GM19025 (cell line): Measurements from ENCODE around the gene PLA2G4A.
A peak's percentile ranks its signal among the peaks of the same experiment; 100 is the strongest.

Experiments used
- ATAC-seq: cut with Tn5 transposase; IDR thresholded peaks from one replicate; pipeline ENCODE4 v1.9.1; 2021; ENCODE audit warnings: mild to moderate bottlenecking, low read depth, moderate library complexity; ENCODE audit not compliant: unreplicated experiment

PLA2G4A gene

DNA sequence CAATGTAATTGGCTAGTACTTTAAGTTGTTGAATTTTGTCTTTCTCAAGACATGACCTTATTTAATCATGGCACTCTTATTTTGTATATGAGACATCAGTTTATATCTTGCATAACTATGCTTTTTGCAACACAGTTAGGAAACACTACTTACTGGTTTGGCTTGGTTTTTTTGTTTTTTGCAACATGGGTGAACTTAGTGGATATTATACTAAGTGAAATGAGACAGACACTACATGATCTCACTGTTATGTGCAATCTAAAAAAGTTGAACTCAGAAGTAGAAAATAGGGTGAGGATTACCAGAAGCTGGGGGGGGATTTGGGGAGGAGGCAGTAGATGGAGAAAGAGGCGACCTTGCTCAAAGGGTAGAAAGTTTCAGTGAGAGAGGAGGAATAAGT lies 132.1 kb downstream of the PLA2G4A start:
- ATAC-seq: no peak

DNA sequence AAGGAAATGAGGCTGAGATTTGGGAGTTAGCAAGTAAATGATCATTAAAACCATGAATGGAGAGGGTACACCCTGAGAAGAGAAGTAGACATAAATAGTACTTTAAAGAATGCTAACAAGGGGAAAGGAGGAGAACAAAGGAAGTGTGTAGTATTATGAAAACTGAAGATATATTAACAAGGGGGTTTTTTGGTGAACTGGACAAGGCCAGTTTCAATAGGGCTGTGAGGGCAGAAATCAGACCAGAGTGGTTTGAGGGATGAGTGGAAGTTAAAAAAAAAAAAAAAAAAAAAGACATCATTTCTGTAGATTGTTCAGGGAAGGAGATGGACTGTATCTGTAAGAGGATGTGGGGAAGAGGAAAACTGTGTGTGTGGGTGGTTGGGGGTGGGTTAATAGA lies 137.1 kb downstream of the PLA2G4A start:
- ATAC-seq: no peak

DNA sequence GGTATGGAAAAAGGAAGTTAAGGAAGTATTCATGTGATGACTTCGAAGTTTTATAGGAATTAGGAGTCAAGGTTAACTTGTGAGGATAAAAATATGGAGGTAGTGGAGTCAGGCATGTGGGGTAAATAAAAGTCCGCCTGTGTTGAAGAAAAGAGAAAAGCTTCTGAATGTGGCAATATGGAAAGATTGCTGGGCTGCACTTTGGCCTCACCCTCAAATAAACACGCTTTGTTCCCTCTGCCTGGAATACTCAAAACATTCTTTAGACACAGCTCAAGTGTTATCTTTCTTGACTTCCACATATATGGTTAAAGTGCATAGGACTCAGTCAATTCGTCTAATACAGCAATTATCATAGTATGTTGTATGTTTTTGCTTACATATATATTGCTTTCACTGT lies 137.7 kb downstream of the PLA2G4A start:
- no peak for ATAC-seq

DNA sequence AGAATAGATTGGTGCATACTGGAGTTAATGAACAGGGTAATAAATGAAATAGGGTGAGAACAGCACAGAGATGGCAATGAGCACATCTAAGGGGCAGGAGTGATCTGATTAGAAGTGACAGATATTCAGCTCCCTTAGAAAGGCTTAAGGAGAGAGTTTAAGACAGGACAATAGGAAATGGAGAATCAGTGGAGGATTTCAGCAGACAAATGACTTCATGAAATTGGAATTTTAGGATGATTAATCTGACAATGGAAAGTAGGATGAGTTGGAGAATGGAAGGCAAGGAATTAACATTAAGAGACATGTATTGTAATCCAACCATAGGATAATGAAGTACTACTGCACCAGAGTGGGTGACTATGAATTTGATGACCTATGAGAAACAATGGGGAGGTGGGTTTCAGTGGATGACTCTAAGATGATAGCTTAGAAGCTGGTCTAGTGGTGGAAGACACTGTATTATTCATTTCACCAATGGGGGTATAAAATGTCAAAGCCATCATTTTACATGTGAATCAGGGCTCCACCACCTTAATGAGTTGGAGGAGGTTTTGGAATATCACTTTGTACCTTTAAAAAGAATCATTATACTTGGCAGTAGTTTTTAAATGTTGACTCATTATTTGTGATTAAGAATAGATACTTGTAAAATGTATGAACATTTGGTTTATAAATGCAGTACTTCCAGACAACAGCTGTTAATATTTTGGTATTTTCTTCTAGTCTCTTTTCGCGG lies 139.1 kb downstream of the PLA2G4A start:
- no peak for ATAC-seq

DNA sequence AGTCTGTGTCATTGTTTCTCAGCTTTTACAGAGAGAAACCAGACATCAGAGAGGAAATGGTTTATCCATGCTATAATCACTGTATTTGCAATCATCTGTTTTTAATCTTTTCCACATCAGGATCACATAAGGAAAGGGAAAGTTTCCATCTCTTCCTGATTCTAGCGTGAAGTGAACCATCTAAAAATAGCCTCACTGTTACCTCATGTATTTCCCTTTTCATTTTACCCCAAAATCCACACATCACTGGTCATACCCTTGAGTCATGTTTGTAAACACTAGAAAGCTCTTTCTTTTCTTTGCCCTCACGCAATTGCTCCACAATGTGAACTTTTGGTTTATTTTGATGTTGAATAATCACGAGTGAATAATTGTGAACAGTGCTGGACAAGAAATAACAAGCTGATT lies 146.0 kb downstream of the PLA2G4A start:
- ATAC-seq: no peak

DNA sequence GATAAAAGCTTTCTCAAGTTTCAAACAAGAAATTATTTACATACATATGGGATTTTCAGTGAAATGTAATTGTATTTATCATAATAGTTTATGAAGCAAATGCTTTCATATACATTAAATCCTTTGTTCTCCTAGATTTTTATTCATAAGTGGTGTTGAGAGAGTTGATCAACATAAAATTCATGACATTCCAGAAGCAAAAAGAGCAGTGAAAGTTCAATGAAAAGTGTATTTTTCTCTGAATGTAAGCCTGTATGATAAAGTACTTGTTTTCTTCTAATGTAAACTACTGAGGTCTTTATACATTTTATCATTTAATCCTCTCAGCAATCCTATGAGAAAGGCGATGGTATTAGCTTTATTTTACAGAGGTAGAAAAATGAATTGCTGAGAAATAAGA lies 146.5 kb downstream of the PLA2G4A start:
- no peak for ATAC-seq

DNA sequence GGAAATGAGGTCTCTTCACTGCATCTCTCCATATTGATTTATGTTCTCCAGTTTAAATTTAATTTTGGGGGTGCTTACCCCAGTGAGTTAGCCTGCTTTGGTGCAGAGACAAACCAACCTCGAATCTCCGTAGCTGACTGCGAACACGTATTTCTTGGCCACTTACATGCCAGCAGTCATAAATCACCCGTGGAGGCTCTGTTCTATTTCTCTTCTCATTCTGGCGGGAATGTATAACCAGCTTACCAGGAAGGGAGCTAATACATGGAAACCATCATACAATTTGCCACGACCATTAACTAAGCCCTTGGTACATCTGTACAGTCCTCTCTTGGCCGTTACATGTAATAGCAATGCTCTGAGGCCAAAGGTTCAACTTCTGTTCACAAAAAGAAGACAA lies 148.0 kb downstream of the PLA2G4A start:
- no peak for ATAC-seq

DNA sequence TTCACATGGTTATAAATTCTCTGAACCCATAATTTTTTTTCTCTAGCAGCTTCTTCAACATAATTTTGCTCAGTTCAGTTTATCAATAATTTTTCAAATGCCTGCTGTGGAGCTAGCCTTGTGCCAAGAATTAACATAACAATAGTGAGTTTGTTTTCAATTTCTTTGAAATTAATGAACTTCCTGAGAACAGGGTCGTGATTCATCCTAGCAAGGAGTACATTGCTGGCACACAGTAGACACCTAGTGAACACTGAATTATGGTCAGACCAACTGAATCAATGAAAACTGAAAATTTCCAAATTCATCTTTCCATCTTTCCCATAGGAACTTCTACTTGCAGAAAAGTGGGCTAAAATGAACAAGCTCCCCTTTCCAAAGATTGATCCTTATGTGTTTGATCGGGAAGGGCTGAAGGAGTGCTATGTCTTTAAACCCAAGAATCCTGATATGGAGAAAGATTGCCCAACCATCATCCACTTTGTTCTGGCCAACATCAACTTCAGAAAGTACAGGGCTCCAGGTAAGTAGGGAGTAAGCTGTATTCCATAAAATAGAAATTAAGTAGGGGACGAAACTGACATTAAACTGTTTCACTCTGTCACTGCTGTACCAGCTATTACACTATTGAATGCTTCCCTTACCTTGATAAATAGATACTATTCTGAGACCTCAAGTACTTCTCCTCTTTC lies 148.7 kb downstream of the PLA2G4A start:
- ATAC-seq: no peak

DNA sequence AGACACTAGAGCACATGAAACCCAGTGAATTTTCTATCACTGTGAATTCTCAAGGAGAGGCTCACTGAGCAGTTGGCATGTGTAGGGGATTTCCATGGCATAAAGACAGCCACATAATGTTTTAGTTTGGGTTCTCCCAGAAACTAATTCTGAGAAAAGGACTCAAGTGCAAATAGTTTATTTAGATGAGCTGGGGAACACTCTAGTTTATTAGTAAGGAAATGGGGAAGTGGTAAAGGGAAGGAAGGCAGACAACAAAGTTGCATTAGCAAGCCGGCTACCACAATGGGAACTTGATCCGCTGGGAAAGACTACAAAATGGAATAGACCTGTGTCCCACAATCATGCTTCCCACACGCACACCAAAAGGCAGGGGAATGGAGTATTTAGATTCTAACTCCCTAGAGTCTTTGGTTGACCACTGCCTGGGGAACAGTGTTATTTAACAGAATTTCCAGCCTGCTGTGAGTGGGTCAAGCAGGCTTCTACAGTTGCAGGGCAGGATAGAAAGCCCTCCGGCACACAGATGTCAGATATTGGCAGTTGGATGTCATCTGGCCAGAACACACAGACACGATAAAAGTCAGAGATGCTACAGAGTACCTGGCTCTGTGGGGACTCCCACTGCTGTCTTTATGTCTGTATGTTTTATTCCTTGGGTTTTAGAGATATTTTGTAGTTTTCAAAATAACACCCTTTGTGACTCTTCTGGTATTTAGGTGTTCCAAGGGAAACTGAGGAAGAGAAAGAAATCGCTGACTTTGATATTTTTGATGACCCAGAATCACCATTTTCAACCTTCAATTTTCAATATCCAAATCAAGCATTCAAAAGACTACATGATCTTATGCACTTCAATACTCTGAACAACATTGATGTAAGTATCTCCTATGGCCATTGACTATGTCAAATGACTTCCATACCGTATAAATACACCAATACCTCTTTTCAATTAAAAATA lies 150.1 kb downstream of the PLA2G4A start:
- ATAC-seq: peak; percentile 41

DNA sequence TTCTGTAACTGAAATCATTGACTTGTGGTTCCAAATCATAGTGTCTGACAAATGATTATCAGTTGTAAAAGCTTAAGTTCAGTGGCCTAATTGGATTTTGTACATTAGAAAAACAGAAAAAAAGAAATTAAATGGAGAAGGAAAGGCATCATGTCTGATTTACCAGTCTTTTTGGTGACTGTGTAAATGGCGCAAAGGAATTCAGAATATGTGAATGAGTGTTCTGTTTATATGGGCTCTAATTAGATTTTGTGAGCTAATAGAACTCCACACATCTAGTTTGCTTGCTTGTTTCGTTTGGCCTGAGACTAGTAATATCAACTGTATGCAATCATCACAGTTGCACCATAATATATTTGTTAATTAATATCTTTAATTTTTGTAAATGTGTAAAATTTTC lies 151.7 kb downstream of the PLA2G4A start:
- ATAC-seq: no peak

DNA sequence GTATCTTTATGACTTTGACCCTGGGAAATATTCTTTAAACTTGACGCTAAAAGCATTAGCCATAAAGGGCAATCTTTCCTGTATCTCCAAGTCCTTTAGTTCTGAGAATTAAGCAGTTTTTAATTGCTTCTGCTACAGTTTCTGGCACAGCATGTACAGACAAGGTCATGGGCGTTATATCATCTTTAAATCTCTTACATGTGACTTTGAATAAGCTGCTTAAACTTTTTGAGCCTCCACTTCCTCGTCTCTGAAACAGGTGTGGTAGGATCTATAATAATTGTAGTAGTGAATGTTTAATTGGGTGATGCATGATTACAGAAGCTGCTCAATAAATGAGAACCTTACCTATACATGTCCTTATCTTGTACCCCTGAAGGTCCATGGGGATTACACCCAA lies 153.4 kb downstream of the PLA2G4A start:
- no peak for ATAC-seq

DNA sequence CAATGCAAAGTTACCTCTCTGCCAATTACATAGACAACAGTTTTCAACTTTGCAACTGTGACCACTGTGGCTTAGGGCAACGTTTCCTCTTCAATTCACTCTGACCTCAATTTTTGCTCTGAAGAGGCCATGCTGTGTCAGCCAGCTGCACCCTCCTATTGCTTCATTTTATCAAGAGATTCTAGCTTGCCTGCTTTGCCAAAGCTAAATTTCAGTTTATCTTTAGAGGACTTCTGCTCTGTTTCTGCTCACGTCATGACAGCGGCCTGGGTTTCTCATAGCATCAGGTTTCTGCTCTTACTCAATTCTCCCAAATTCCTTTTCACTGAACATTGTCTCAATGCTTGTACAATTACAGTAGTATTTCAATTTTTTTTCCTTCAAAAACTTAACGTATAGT lies 154.6 kb downstream of the PLA2G4A start:
- no peak for ATAC-seq

DNA sequence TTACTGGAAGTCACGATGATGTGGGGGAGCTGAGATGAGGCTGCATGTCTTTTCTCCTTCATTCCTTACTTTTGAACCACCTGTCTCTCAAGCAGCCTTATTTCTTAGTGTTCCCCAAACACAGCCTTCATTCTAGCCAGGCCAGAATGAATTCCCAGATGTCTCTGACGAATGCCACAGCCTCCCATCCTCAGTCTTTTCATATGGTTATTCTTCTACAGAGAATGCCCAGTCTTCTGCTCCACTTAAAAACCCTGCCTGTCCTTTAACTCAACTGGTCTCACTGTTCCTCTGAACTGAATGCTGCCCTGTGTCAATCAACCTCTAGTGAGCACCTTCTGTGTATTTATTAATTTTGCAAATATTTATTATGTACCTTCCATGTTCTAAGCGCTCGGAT lies 156.2 kb downstream of the PLA2G4A start:
- no peak for ATAC-seq

DNA sequence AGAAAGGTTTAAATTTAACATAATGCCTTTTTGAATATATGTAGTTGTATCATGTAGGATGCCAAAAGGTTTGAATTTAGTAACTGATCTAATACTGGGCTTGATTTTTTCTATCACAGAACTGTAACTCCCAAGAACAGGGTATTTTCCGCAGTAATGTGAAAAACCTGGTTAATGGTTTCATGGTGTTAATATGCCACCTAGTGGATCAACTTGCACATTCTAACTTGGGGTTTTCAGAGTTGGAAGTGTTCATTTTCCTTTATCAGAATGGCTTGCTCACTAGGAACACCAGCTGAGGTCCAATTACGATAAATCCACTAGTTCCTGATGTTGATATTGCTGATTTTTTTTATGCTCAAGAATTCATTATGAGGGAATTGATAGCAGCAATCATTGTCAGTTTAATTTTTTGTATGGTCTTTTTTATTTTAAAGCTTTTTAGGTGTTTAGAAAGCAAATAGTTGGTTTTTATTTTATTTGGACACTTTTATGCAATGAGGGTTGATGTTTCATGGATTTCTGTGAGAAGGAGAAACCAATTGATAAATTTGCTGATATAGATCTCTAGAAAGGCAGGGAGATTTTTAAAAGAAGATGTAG lies 157.2 kb downstream of the PLA2G4A start:
- ATAC-seq: peak; percentile 78

DNA sequence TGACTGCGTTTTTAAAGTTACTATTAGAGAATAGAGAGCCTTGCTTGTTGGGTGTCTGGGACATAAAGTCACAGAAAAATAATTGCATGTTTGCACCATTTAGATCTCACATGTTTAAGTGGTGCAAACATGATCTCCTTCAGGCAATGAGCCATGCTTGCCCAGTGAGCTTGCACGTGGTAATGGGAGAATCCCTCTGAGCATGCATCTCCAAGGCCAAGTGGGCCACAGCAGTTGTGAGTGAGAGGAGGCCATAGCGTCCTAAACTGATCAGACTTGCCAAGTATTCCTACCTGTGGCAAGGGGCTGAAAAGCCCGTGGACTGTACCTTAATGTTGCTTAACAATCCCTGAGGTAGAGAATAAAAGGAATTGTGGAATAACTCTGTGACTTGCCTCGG lies 158.3 kb downstream of the PLA2G4A start:
- ATAC-seq: no peak

DNA sequence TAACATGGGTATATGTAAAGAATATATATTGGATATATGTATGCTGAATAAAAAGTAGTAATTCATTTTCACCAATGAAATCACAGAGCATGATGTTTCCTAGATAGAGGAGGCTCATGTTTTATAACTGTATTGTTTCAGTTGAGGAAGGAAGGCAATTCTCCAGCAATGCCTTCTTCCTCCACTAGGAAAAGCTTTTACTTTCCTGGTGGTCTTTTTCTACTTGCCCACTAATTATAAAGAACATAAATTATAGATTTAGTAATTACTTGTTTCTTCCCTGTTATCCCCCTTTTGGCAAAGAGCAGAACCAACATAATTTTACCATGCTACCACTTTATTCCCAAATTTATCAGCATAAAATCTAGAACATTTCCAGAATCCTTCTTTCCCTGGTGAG lies 159.0 kb downstream of the PLA2G4A start:
- ATAC-seq: no peak

DNA sequence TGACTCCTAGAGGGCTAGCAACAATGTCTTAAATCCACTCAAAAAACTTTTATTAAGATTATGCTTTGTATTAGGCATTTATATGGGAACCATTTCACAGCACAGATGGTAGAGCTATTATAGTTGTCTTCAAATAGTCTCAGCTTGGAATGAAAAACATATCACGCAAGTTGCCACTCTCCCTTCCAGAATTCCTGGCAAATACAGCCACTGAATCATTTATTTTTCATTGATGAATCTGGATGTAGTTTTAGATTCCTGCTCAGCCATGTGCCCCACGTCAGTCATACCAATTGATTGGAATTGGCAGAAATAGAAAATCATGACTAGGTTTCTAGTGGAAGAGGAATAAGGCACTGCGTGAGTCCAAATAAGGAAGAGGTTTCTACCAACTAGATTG lies 165.2 kb downstream of the PLA2G4A start:
- ATAC-seq: no peak

DNA sequence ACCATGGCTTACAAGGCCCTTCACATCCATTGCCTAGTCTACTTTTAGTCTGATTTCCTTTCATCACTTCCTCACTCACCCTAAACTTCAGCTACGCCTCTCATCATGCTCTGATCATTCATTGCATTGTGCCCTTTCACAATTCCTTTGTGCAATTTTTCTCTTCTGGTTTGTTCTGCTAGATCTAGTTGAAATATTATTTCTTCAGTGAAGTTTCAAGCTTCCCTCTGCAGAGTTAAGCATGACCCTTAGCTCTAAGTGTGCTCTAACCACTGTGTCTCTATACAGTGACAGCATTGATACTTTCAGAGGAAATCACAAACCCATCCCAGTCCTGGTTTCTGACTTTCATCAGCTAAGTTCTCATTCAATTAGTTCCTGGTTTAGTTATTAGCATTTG lies 166.1 kb downstream of the PLA2G4A start:
- no peak for ATAC-seq

DNA sequence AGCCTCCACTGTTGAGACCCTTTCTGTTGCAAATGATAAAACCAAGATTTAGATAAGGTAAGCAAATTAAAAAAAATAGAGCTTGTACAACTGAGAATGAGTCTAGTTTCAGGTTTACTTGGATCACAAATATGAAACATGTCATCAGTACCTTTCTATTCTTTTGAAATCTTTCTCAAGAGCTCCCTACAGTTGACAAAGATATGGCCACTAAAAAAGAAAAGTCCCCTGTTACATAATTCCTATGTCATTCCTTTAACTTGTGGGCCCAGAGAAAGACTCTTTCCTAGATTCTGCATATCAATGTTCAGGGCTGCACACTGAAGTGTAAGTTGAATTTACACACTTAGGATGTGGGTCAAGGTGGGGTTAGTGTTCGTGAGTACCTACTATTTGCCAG lies 168.1 kb downstream of the PLA2G4A start:
- no peak for ATAC-seq

DNA sequence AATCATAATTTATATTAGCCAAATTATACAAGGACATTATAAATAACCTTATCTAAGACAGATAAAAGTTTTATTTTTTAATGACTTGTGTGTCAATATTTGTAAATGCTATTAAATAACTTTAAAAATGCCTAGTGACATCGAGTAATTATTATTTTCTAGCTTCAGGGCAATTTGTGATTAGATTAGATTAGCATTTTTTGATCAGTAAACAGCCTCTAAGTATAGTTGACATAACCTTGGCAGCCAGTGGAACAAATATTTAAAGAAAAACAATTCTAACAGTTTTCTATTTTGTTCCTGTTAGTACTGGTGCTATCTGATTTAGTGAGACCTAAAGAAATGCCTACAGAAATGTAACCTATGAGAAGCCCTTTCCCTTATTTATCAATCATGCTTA lies 169.1 kb downstream of the PLA2G4A start:
- no peak for ATAC-seq

DNA sequence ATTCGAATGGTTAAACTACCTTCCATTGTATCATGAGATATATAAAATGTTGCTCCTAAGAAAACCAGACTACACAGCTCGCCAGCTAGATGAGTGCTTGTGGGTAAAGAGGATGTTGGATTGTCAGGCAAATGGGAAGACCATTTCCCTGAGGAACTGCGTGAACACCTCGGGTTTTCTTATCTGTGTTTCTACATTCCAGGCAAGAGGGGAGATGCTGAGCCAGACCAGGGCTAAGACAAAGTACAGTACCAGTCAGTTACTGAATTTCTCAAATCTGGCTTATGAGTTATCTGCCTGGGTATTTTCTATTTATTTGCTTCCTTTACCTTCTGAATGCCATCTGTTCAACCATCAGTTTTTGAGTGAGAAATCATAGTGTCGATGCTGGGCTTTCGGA lies 170.8 kb downstream of the PLA2G4A start:
- no peak for ATAC-seq
